ENCODE measurements around the gene TMED1.
"Not testable (repeated sequence)": the region's sequence is repeated elsewhere in the genome, so short reads cannot be mapped to it uniquely, and the experiment has no call there.

TMED1 gene

GRCh38 chr19:10835754-10836478 lies at the start of gene TMED1:
Gene TMED1 (minus strand): TSS chr19:10836212. CDS start chr19:10836191, 21 bp downstream.
- DNase-seq (ENCODE audit: low spot score): peak; percentile 100

- DNase-seq (ENCODE audit: low spot score): no peak
These were observed 49.5 kb upstream of the TMED1 start for GRCh38 chr19:10885201-10886169.

- DNase-seq (ENCODE audit: low spot score): no peak
These were observed 48.3 kb upstream of the TMED1 start for GRCh38 chr19:10884274-10884673.

GRCh38 chr19:10882108-10882457 lies 46.1 kb upstream of the TMED1 start:
- DNase-seq (ENCODE audit: low spot score): no peak

GRCh38 chr19:10881403-10882107 lies 45.5 kb upstream of the TMED1 start:
- DNase-seq (ENCODE audit: low spot score): no peak

- no peak for DNase-seq (ENCODE audit: low spot score)
These were observed 42.2 kb upstream of the TMED1 start for GRCh38 chr19:10878253-10878652.

- not testable (repeated sequence) for DNase-seq (ENCODE audit: low spot score)
These were observed 41.6 kb upstream of the TMED1 start for GRCh38 chr19:10877608-10878007.

GRCh38 chr19:10876459-10877240 lies 40.6 kb upstream of the TMED1 start:
- no peak for DNase-seq (ENCODE audit: low spot score)

GRCh38 chr19:10874024-10874423 lies 38.0 kb upstream of the TMED1 start:
- no peak for DNase-seq (ENCODE audit: low spot score)

- DNase-seq (ENCODE audit: low spot score): no peak
These were observed 36.6 kb upstream of the TMED1 start for GRCh38 chr19:10872546-10873107.

- no peak for DNase-seq (ENCODE audit: low spot score)
These were observed 35.9 kb upstream of the TMED1 start for GRCh38 chr19:10871711-10872545.

GRCh38 chr19:10870955-10871603 lies 35.1 kb upstream of the TMED1 start, which contains the start of gene CARM1:
Gene CARM1 (plus strand): TSS chr19:10871553. CDS start chr19:10871703, 150 bp downstream.
- peak; percentile 99 for DNase-seq (ENCODE audit: low spot score)

- no peak for DNase-seq (ENCODE audit: low spot score)
These were observed 34.5 kb upstream of the TMED1 start for GRCh38 chr19:10870501-10870954.

GRCh38 chr19:10869872-10870311 lies 33.9 kb upstream of the TMED1 start:
- not testable (repeated sequence) for DNase-seq (ENCODE audit: low spot score)

GRCh38 chr19:10868872-10869547 lies 33.0 kb upstream of the TMED1 start:
- no peak for DNase-seq (ENCODE audit: low spot score)

- DNase-seq (ENCODE audit: low spot score): no peak
These were observed 30.5 kb upstream of the TMED1 start for GRCh38 chr19:10866495-10866894.

GRCh38 chr19:10864538-10864899 lies 28.5 kb upstream of the TMED1 start:
- peak; percentile 61 for DNase-seq (ENCODE audit: low spot score)

GRCh38 chr19:10863107-10863717 lies 27.2 kb upstream of the TMED1 start:
- DNase-seq (ENCODE audit: low spot score): no peak
